Esophagus mucosa (tissue), 1 donor: ENCODE data around the gene VAMP4. TPM values are rescaled to one million over a fixed set of nuclear protein-coding genes. Genes with fewer than 3 reads are reported as not detected.
"Not testable (repeated sequence)": the region's sequence is repeated elsewhere in the genome, so short reads cannot be mapped to it uniquely, and the experiment has no call there.

ENCODE experiments used
- ATAC-seq: fragments of 200-7000 bp; cut with Tn5 transposase; one replicate; pipeline ENCODE4 v1.9.1; 2020
- total RNA-seq: library from RNA; stranded (reverse); gene quantifications from one replicate; pipeline ENCODE4 v1.2.4, GENCODE V29; 2023
- donor health status: DM: yes; HTN: yes; CAD: no.

Gene VAMP4
- total RNA-seq, 1 donor from 2014 or later = 8.6 TPM

- ATAC-seq = no peak
Measured at GRCh38 chr1:171748651-171749050, 6.8 kb upstream of the VAMP4 start.

- no peak for ATAC-seq
Measured at GRCh38 chr1:171744986-171745385, 3.1 kb upstream of the VAMP4 start.

- peak; percentile 53 for ATAC-seq
Measured at GRCh38 chr1:171743081-171743870, 1.4 kb upstream of the VAMP4 start.

DNA sequence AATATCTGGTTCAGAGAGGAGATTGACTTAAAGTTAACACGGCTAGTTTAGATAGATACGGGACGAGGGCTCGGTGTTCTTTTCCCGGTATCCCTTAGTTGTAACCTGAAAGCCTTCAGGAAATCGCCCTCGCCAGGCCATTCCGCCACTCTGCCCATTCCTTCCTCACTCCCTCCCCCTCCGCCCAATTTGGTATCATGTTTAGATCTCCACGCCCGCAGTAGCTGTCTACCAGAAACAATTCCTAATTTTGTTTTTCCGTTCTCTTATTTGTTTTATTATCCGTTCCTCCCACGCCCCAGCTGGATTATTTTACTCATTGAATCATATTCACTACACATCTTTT is 685 bp upstream of the VAMP4 start:
- ATAC-seq = peak; percentile 21

- ATAC-seq = peak; percentile 27
Measured at GRCh38 chr1:171740987-171741871, 636 bp downstream of the VAMP4 start.

DNA sequence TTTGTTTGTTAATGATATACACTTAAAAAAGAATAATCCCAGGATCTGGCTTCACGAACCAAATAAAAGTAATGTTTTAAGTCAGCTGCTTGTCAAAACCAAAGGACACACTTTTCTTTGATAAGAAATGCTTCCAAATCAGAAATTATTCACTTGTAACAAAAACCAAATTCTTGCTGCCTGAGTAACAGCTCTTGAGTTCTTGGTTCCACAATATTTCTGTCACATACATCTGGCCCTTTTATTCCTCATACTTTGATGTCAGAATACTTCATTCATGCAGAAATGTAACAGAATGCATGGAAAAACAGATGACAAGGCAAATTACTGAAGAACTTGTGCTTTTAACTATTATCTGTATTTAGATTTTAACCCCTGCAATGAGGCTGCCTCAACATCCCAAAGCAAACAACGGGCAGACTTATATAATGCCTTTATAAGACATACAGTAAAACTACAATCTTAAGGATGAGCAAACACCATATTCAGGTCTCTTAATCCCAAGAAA is 1.5 kb downstream of the VAMP4 start:
- ATAC-seq = no peak

- no peak for ATAC-seq
Measured at GRCh38 chr1:171739656-171740055, 2.2 kb downstream of the VAMP4 start.

DNA sequence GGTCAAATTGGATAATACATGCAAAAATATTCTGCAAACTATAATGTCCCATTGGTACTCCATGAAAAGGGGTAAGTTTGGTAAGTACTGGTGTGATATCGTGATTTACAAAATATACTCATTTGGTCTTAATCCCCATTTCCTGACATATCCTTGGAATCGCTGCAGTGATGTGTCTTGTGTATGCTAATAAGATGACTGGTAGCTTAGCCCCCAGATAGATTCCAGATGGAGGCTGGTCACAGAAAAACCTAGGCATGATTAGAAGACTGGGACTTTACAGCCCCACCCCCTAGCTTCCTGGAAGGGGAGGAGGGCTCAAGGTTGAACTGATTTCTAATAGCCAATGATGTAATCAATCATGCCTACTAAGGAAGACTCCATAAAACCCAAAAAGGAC is 3.0 kb downstream of the VAMP4 start:
- ATAC-seq = no peak

DNA sequence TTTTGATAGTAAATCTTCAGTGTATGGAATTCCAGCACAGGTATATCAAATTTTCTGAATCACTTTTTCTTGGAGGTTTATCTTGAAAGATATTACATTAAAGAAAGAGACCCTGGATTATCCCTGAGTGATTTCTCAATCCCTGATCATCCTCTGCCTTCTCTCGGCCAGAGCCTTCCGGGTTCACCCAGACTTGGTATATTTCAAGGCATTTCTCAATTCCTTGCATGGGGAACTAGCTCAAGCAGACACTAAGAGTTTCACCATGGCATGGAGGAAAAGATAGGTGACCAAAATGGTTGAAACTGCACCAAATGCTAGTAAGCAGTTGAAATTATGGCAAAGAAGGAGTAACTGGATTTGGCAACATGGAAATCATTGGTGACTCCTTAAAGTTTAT is 5.7 kb downstream of the VAMP4 start:
- ATAC-seq = no peak

- ATAC-seq = no peak
Measured at GRCh38 chr1:171730052-171730451, 11.8 kb downstream of the VAMP4 start.

DNA sequence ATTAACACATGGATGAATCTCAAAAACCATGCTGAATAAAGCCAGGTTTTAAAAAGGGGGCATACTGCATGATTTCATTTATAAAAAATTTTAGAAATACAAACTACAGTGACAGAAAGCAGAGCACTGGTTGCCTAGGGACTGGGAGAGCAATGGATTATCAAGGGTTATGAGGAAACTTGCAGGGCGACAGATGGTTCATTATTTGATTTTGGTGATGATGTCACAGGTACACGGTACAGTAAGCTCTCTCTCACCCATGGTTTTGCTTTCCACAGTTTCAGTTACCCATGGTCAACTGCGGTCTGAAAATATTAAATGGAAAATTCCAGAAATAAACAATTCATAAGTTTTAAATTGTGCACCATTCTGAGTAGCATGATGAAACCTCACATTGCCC is 14.1 kb downstream of the VAMP4 start:
- no peak for ATAC-seq

GRCh38 chr1:171723180-171723579 is 18.7 kb downstream of the VAMP4 start:
- not testable (repeated sequence) for ATAC-seq

DNA sequence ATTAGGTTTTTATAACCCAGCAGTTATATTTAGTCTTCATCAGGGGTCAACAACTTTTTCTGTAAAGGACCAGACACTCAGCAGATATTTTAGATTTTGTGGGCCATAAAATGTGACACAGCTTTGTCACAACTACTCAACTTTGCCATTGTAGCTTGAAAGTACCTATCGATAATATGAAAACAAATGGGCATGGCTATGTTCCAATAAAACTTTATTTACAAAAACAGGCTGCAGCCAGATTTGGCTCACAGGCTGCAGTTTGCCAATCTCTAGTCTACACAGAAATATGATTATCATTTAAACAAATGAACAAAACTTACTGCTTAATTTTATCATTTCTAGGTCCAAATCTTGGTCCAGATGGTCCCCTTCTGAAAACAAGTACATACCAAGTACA is 23.0 kb downstream of the VAMP4 start:
- ATAC-seq = no peak

DNA sequence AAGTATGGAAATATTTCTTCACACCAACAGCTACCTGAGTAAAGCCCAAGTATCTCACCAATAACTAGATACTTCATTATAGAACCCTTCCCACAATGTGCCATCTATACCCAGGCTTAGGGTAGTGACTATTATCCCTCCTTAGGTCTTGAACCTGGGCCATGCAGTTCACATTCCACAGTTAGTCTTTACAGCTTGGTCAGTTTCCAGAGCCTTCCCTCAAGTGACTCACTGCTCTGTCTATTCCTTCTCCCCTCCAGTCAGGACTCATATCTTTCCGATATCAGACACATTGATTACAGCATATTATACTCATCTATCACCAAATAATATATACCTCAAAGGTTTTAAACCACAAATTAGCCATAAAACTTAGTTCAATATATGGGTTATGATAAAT is 23.6 kb downstream of the VAMP4 start:
- ATAC-seq = no peak

DNA sequence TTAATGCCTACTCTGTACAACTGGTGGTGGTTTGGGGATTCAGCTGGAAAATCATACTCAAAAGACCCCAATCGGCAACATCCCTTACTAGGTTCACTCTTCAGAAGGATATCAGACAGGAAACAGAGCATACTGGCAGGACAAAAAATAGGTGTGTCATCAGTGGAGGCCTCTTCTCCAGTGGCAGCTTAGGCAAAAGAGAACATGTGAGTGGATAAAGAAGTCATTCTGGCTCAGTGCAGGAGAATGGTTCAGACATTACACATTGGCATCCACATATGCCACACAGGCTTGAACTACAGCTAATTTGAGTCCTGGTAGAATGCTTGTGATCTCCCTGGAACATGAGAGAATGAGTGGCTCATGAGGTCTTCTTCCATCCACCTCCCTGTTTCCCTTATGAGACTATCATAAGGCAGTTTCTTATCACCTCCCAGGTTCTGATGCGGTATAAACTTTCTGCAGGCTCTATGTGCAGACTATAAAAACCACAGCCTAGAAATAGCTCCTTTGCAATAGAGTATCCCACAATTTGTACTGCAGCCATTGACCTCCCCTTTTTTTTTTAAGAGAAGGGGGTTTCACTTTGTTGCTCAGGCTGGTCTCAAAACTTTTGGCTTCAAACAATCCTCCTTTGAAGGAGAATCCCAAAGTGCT is 24.7 kb downstream of the VAMP4 start:
- peak; percentile 43 for ATAC-seq

- ATAC-seq = peak; percentile 61
Measured at GRCh38 chr1:171716616-171717015, 25.2 kb downstream of the VAMP4 start.

GRCh38 chr1:171715813-171716251 is 26.0 kb downstream of the VAMP4 start:
- peak; percentile 29 for ATAC-seq

DNA sequence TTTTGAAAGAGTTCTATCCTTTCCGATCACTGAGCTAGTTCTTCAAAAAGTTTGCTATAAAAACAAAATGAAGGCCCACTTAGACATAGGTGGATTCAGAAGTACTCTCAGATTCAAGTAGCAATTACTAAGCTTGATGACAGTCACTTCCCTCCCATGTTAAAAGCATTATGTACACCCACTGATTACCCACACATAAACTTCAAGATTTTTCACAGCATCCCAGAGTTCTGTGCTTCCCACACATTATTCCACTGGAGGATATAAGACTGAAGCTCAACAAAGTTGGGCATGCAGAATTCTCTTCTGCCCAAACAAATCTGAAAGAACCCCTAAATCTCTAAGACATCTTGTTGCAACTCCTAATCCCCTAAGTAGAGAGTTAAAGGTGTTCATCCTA is 29.5 kb downstream of the VAMP4 start:
- no peak for ATAC-seq

DNA sequence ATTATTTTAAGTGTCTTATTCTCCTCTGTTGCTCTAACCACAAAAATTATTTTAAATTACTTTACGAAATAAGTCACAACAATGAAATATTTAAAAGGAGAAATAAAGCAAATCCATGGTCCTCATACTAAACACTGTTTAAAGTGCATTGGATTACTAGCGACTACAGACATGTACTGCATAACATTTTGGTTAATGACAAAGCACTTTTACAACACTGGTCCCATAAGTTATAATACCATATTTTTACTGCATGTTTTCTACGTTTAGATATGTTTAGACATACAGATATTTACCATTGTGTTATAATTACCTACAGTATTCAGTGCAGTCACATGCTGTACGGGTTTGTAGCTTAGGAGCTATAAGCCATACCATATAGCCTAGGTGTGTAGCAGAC is 30.2 kb downstream of the VAMP4 start:
- ATAC-seq = no peak

- no peak for ATAC-seq
Measured at GRCh38 chr1:171707583-171707982, 34.3 kb downstream of the VAMP4 start.

DNA sequence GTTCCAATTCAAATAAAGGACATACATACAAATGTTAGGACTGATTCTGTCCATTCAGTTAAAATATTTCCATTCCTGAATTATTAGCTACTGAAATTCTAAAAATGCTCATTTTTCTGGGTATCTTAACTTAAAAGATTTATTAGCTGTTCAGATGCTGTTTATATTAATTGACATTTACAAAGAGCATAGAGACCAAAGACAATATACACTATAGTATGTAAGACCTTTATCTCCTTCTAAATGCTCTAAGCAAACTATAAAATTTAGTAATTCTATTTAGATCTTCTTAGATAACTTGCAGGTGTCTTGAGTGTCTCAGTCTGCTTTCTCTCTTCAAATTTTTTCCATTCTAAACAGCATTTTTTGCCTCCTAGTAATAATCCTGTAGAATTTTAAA is 39.3 kb downstream of the VAMP4 start:
- no peak for ATAC-seq

- ATAC-seq = no peak
Measured at GRCh38 chr1:171699531-171699930, 42.3 kb downstream of the VAMP4 start.

DNA sequence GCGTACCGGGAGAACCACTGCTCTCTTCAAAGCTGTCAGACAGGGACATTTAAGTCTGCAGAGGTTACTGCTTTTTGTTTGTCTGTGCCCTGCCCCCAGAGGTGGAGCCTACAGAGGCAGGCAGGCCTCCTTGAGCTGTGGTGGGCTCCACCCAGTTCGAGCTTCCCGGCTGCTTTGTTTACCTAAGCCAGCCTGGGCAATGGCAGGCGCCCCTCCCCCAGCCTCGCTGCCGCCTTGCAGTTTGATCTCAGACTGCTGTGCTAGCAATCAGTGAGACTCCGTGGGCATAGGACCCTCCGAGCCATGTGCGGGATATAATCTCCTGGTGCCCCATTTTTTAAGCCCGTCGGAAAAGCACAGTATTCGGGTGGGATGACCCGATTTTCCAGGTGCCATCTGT is 46.1 kb downstream of the VAMP4 start:
- ATAC-seq = not testable (repeated sequence)
